GM12891 (cell line): ENCODE data around the gene UQCC3.
"Not testable (repeated sequence)": the region's sequence is repeated elsewhere in the genome, so short reads cannot be mapped to it uniquely, and the experiment has no call there.

ENCODE experiments used
- DNase-seq: peaks from one replicate; pipeline ENCODE4 v3.0.0; 2011; ENCODE audit warnings: low spot score; ENCODE audit not compliant: insufficient read length
- FAIRE-seq: peaks from 2 replicates; lab custom pipeline; 2011; peaks lifted over from hg19 to GRCh38; lab: Jason Lieb, UNC
- PAX5 ChIP-seq: IDR thresholded peaks from 2 replicates; pipeline ENCODE4 v1.6.1; 2011; ENCODE audit warnings: low read length, moderate library complexity, mild to moderate bottlenecking; ENCODE audit not compliant: insufficient read depth, severe bottlenecking
- POLR2A ChIP-seq: IDR thresholded peaks from 2 replicates; pipeline ENCODE4 v1.6.1; 2011; ENCODE audit warnings: low read depth, low read length, control low read depth
- POLR2AphosphoS5 ChIP-seq: IDR thresholded peaks from 2 replicates; pipeline ENCODE4 v1.6.1; 2011; ENCODE audit warnings: low read depth, low read length, control low read depth
- POU2F2 ChIP-seq: IDR thresholded peaks from 2 replicates; pipeline ENCODE4 v1.6.1; 2011; ENCODE audit warnings: low read depth, mild to moderate bottlenecking, control low read depth, low read length, moderate library complexity
- SPI1 ChIP-seq: IDR thresholded peaks from 2 replicates; pipeline ENCODE4 v1.6.1; 2011; ENCODE audit warnings: low read depth, low read length, control low read depth
- TAF1 ChIP-seq: IDR thresholded peaks from 2 replicates; pipeline ENCODE4 v1.6.1; 2011; ENCODE audit warnings: low read depth, low read length, control low read depth

The UQCC3 gene

GRCh38 chr11:62665075-62665598 is 6.3 kb upstream of the UQCC3 start, which contains the start of the genes C11orf98 and CSKMT:
C11orf98 (minus strand) TSS chr11:62665210; CDS start chr11:62665169, 41 bp downstream.
CSKMT (plus strand) TSS chr11:62665312; CDS start chr11:62665880, 568 bp downstream.
- FAIRE-seq, result peak; percentile 81
- TF ChIP-seq TAF1, result peak; percentile 97
- TF ChIP-seq PAX5, result peak; percentile 70
- peak; percentile 94 for TF ChIP-seq POU2F2
- peak; percentile 99 for TF ChIP-seq POLR2AphosphoS5
- TF ChIP-seq SPI1, result peak; percentile 37
- peak; percentile 100 for TF ChIP-seq POLR2A
- peak; percentile 92 for DNase-seq

DNA sequence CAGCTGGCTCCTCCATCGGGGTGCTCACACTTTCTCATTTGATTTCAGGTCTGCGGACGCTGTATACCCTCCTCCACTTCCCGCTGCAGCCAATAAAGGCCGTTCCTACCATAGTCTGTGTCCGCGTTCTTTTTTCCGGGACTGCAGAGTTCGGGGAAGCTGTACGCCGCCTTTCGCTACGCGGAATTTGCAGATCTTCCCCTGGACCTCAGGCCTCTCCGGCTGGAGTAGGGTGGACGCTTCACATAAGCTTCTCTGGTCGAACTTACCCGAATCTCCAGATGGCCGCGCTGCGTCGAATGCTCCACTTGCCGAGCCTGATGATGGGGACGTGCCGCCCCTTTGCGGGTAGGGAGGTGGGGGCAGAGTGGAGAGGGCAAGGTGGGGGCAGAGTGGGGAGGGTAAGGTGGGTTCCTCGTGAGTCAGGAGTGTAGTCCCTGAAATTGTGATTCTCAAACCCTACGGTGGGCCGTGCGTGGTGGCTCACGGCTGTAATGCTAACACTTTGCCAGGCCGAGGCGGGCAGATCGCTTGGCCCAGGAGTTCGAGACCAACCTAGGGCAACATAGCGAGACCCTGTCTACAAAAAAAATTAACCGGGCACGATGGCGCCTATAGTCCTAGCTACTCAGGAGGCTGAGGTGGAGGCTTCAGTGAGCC is 5.7 kb upstream of the UQCC3 start:
- TF ChIP-seq POLR2AphosphoS5 (0 out of 2 replicates have a peak, but pooled peaks have one; percentile 3), POU2F2 (no peak)
- DNase-seq (no peak), FAIRE-seq (peak; percentile 47)

GRCh38 chr11:62666259-62666926 is 5.1 kb upstream of the UQCC3 start:
- FAIRE-seq, result no peak
- DNase-seq, result no peak
- TF ChIP-seq POLR2AphosphoS5, result peak; percentile 49; the same call in 1 of the 2 replicates
- peak; percentile 20; the same call in 1 of the 2 replicates for TF ChIP-seq POLR2A
- TF ChIP-seq PAX5, result no peak

DNA sequence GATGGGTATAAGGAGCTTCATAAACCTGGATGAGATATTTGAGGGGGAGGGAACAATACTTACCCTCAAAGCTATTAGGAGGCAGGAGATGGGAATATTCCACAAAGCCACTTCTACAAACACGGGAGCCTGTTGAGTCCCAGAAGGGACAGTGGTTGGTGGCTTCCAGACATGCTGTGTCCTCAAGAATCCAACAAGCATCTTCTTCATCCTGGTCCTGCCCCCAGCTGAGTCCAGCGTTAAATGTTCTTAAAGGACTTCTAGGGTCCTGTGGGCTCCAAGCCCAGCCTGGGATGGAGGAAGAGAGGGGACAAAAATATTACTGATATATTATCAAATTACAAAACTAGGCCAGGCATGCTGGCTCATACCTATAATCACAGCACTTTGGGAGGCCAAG is 4.0 kb upstream of the UQCC3 start:
- DNase-seq (no peak), FAIRE-seq (no peak)
- TF ChIP-seq TAF1 (no peak), POLR2AphosphoS5 (no peak), POLR2A (no peak), PAX5 (no peak), SPI1 (no peak), POU2F2 (no peak)

DNA sequence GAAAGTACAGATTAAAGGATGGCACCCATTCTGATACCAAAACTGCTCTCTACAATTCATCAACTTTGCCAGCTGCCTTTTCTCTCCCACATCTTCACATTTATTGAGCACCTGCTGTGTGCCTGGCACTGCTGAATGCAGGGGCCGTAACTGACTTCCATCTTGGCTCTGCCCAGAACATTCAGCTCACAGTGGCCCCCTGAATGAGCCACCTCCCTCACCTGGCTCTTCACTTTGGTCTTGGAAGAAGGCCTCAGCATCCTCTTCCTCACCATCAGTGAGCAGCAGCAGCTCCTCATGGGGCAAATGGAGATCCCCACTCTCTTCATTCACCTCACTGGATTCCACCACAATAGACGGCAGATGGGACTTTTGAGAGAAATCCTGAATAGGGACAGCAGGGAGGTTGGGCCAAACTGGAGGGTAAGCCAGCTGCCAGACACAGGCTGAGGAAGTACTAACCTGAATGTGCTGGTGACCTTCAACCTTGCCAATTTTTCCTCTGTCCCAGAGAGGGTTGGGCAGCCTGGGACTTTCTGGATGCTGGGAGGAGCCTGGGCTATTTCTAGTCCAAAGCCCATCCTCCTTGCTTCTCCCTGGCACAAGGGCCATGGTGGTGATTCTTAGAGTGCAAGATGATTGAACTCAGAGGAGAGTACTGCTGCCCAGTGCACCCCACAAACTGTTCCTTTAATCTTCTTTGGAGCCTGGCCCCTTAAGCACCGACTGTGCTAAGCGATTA is 1.9 kb upstream of the UQCC3 start:
- TF ChIP-seq POLR2AphosphoS5 (no peak), TAF1 (no peak), SPI1 (no peak), PAX5 (no peak), POLR2A (no peak), POU2F2 (no peak)
- FAIRE-seq (no peak), DNase-seq (no peak)

DNA sequence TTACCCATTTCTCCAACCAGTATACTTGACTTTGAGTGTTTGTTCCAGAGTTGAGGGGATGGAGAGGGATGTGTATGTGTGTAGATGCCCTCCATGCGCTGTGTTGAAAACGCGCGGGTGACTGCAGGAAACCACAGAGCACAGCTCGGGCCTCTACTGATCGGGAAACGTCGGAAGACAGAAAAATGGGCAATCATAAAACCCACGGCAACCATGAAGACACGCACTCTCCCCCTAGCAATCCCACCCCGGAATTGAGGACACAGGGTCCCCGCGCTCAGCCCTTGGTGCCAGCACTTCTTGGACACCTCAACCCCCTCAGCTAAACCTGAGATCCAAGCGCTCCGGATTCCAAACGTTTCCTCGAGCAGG is 251 bp upstream of the UQCC3 start:
- no peak; the same call in 1 of the 2 replicates for TF ChIP-seq TAF1
- 0 out of 2 replicates have a peak, but pooled peaks have one; percentile 37 for TF ChIP-seq POLR2A
- TF ChIP-seq PAX5, result no peak
- no peak for TF ChIP-seq SPI1
- no peak for TF ChIP-seq POU2F2
- no peak; the same call in 1 of the 2 replicates for TF ChIP-seq POLR2AphosphoS5
- DNase-seq (no peak), FAIRE-seq (no peak)

GRCh38 chr11:62673196-62673525 is 1.7 kb downstream of the UQCC3 start:
- DNase-seq, result no peak
- TF ChIP-seq POU2F2 (no peak), TAF1 (no peak), SPI1 (no peak), PAX5 (no peak), POLR2A (no peak), POLR2AphosphoS5 (no peak)
- no peak for FAIRE-seq

GRCh38 chr11:62675415-62675814 is 3.9 kb downstream of the UQCC3 start:
- not testable (repeated sequence) for FAIRE-seq, DNase-seq

GRCh38 chr11:62676698-62677097 is 5.2 kb downstream of the UQCC3 start:
- DNase-seq, result no peak
- no peak for FAIRE-seq
- TF ChIP-seq PAX5 (no peak), POU2F2 (no peak), POLR2AphosphoS5 (no peak), SPI1 (no peak), TAF1 (no peak), POLR2A (no peak)
